HEK293T (cell line): ENCODE data around the gene POLDIP3.

ENCODE experiments used
- ELF4 ChIP-seq: fragments of 450-650 bp; IDR thresholded peaks from 2 replicates; pipeline ENCODE4 v1.6.1; 2017; ENCODE audit warnings: antibody characterized with exemption
- HDGF ChIP-seq: fragments of 450-650 bp; IDR thresholded peaks from 2 replicates; pipeline ENCODE4 v1.6.1; 2017; ENCODE audit warnings: antibody characterized with exemption, borderline replicate concordance

DNA sequence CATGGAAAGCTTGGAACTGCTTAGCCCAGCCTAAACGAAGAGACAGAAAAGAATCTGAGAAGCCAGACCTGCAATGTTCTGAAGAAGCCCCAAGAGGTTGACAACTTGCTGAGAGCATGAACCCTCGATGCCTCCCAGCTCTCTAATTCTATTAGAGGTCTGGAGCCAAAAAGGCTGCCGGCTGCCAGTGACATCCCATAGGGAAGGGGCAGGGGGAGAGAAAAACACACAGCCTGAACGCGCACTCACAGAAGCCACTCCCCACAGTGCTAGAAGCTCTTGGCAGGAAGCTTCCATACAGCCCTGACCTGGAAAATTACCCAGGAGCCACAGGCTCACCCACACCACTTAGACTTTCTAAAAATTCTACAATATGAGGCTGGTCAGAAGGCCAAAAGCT is 18.3 kb downstream of the POLDIP3 start:
- TF ChIP-seq ELF4 (no peak), HDGF (no peak)
